Gastrocnemius medialis (tissue), 4 donors: ENCODE measurements around the gene AQP12B.

Experiments used
- POLR2A ChIP-seq, 2 donors: fragments of 450-650 bp; IDR thresholded peaks; one replicate each; pipeline ENCODE4 v1.6.1; 2017; ENCODE audit warnings: antibody characterized with exemption in 2 of 2, mild to moderate bottlenecking in 2 of 2, moderate library complexity in 2 of 2
- TF ChIP-seq, protein P1 (sequence below), 5 experiments: fragments of 450-650 bp in 3 of 5; fragments of 200-600 bp in 2 of 5; sonication (generic) in 2 of 5; IDR thresholded peaks in 4 of 5; conservative IDR thresholded peaks in 1 of 5; 1 replicate in 4 of 5; 2 replicates in 1 of 5; pipeline ENCODE4 v1.5.1; 2016 to 2019; ENCODE audit warnings: antibody characterized with exemption in 5 of 5, mild to moderate bottlenecking in 3 of 5, moderate library complexity in 3 of 5

DNA sequence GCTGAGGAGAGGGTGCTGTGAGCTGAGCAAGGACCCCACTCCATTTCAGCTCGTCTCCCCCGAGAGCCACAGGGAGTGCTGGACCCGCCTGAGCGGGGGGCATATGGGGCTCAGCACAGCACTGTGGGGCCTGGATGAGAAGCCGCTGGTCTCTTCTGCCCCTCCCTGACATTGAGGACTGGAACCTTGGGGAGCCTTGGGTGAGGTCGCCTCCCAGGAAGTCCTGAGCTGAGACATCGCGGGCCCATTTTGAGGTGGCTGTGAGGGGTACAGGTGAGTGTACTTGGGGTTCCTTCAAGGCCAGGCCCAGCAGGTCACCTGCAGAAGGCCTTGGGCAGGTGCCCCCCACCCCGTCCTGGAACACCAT lies 5.9 kb upstream of the AQP12B start:
- TF ChIP-seq, protein P1, sequence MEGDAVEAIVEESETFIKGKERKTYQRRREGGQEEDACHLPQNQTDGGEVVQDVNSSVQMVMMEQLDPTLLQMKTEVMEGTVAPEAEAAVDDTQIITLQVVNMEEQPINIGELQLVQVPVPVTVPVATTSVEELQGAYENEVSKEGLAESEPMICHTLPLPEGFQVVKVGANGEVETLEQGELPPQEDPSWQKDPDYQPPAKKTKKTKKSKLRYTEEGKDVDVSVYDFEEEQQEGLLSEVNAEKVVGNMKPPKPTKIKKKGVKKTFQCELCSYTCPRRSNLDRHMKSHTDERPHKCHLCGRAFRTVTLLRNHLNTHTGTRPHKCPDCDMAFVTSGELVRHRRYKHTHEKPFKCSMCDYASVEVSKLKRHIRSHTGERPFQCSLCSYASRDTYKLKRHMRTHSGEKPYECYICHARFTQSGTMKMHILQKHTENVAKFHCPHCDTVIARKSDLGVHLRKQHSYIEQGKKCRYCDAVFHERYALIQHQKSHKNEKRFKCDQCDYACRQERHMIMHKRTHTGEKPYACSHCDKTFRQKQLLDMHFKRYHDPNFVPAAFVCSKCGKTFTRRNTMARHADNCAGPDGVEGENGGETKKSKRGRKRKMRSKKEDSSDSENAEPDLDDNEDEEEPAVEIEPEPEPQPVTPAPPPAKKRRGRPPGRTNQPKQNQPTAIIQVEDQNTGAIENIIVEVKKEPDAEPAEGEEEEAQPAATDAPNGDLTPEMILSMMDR (IDR thresholded peaks at IDR 0.05 in 4 of 5, conservative IDR thresholded peaks at IDR 0.05 in 1 of 5) = no peak
- no peak for TF ChIP-seq POLR2A (IDR thresholded peaks at IDR 0.05)
